HepG2 (cell line): Measurements from ENCODE around the gene FILIP1. TPM values are rescaled to one million over a fixed set of nuclear protein-coding genes. Genes with fewer than 3 reads are reported as not detected.

ENCODE experiments used
- ATAC-seq: fragments of 200-7000 bp; cut with Tn5 transposase; 3 replicates; pipeline ENCODE4 v1.9.1; 2020; ENCODE audit warnings: mild to moderate bottlenecking, moderate library complexity
- BruUV-seq: library from RNA; stranded (reverse); fragments of 400-500 nt; replicated peaks from 2 replicates; lab custom pipeline; 2021; lab: Mats Ljungman, UMichigan
- CTCF ChIA-PET: fragments of 300-600 bp; formaldehyde crosslinking; extraction: SDS; loops from one replicate; lab custom pipeline; 2021; ENCODE audit warnings: low total read pairs, inconsistent platforms, low intra/inter-chr PET ratio; lab: Yijun Ruan, JAX
- POLR2A ChIA-PET: fragments of 350-600 bp; sonication (Branson Sonifier 250); formaldehyde crosslinking; loops from one replicate; lab custom pipeline; 2020; ENCODE audit warnings: antibody characterized with exemption, inconsistent platforms; lab: Yijun Ruan, JAX
- DNase-seq: peaks from one replicate; pipeline ENCODE4 v3.0.0-alpha.2; 2015; ENCODE audit warnings: low spot score
- FAIRE-seq: peaks from 3 replicates; lab custom pipeline; 2011; peaks lifted over from hg19 to GRCh38; lab: Jason Lieb, UNC
- H2AFZ ChIP-seq: one replicate; pipeline ENCODE4 v1.6.1; 2011; ENCODE audit warnings: low read length, inconsistent platforms
- H3K27ac ChIP-seq: fragments of 300-600 bp; 3 replicates; pipeline ENCODE4 v1.8.0; 2011; ENCODE audit warnings: mixed run types, mild to moderate bottlenecking, mixed read lengths, low read length, inconsistent platforms; ENCODE audit not compliant: insufficient read depth; ENCODE audit errors: extremely low read length
- H3K27me3 ChIP-seq, 2 experiments: fragments of 200-600 bp in 1 of 2; 2 replicates in 1 of 2; 3 replicates in 1 of 2; pipeline versions ENCODE4 v1.6.0 to v1.8.0; 2011; ENCODE audit warnings: low read length in 2 of 2, mild to moderate bottlenecking in 2 of 2, moderate library complexity in 2 of 2, inconsistent platforms in 1 of 2; ENCODE audit not compliant: insufficient read depth in 2 of 2, control insufficient read depth in 1 of 2
- H3K36me3 ChIP-seq, 2 experiments: fragments of 200-600 bp in 1 of 2; replicated peaks in 1 of 2; 2 replicates in 1 of 2; 3 replicates in 1 of 2; pipeline versions ENCODE4 v1.5.1 to v1.8.0; 2011; ENCODE audit warnings: low read length in 2 of 2, inconsistent platforms in 1 of 2; ENCODE audit not compliant: insufficient read depth in 2 of 2, control insufficient read depth in 1 of 2
- H3K4me1 ChIP-seq: 2 replicates; pipeline ENCODE4 v1.5.1; 2012; ENCODE audit warnings: low read length, inconsistent platforms; ENCODE audit not compliant: insufficient read depth
- H3K4me2 ChIP-seq: 2 replicates; pipeline ENCODE4 v1.6.0; 2011; ENCODE audit warnings: low read depth, low read length, inconsistent platforms
- H3K4me3 ChIP-seq, 3 experiments: fragments of 200-600 bp in 1 of 3; sonication (generic), shearing (Covaris generic) in 1 of 3; replicated peaks in 1 of 3; 2 replicates each; pipeline ENCODE4 v1.5.1; 2011 to 2016; ENCODE audit warnings: low read length in 3 of 3, inconsistent platforms in 2 of 3, low read depth in 2 of 3, mild to moderate bottlenecking in 2 of 3, control low read depth in 1 of 3, mixed read lengths in 1 of 3; ENCODE audit not compliant: insufficient read depth in 1 of 3
- H3K79me2 ChIP-seq: one replicate; pipeline ENCODE4 v1.6.1; 2011; ENCODE audit warnings: low read length, inconsistent platforms; ENCODE audit not compliant: insufficient read depth
- H3K9ac ChIP-seq: 2 replicates; pipeline ENCODE4 v1.6.0; 2011; ENCODE audit warnings: mild to moderate bottlenecking, low read depth, low read length, inconsistent platforms; ENCODE audit not compliant: insufficient read depth
- H3K9me3 ChIP-seq: 2 replicates; pipeline ENCODE4 v1.5.1; 2012; ENCODE audit warnings: mild to moderate bottlenecking, low read length
- H4K20me1 ChIP-seq: 2 replicates; pipeline ENCODE4 v1.6.0; 2011; ENCODE audit warnings: inconsistent platforms, mild to moderate bottlenecking, low read length, moderate library complexity; ENCODE audit not compliant: insufficient read depth
- CCDC6 ChIP-seq: sonication (generic); formaldehyde crosslinking; IDR thresholded peaks from 2 replicates; pipeline ENCODE4 v1.8.1; 2022; ENCODE audit warnings: mild to moderate bottlenecking, missing genetic modification reagents, moderate library complexity
- EP300 ChIP-seq, 3 experiments: sonication (generic) in 1 of 3; formaldehyde crosslinking in 1 of 3; IDR thresholded peaks; 2 replicates each; pipeline versions ENCODE4 v1.5.1 to v1.6.1; 2011 to 2020; ENCODE audit warnings: low read depth in 2 of 3, low read length in 2 of 3, borderline replicate concordance in 1 of 3, improper control_type of control experiment in 1 of 3, mild to moderate bottlenecking in 1 of 3, missing genetic modification reagents in 1 of 3, moderate library complexity in 1 of 3
- FOXO1 ChIP-seq: sonication (generic); formaldehyde crosslinking; IDR thresholded peaks from 2 replicates; pipeline ENCODE4 v1.4.0; 2020; ENCODE audit warnings: missing genetic modification reagents
- JUN ChIP-seq: sonication (generic); formaldehyde crosslinking; IDR thresholded peaks from 2 replicates; pipeline ENCODE4 v1.4.0; 2020; ENCODE audit warnings: mild to moderate bottlenecking, missing genetic modification reagents
- KMT2A ChIP-seq: sonication (generic); formaldehyde crosslinking; IDR thresholded peaks from 2 replicates; pipeline ENCODE4 v1.4.0; 2020; ENCODE audit warnings: missing genetic modification reagents
- MLXIP ChIP-seq: sonication (generic); formaldehyde crosslinking; IDR thresholded peaks from 2 replicates; pipeline ENCODE4 v1.9.0; 2021; ENCODE audit warnings: missing genetic modification reagents, borderline replicate concordance
- ZHX2 ChIP-seq, 2 experiments: sonication (generic) in 1 of 2; formaldehyde crosslinking in 1 of 2; IDR thresholded peaks; 2 replicates each; pipeline versions ENCODE4 v1.6.1 to v1.9.0; 2014 to 2022; ENCODE audit warnings: antibody characterized with exemption in 1 of 2, borderline replicate concordance in 1 of 2, inconsistent platforms in 1 of 2, low read depth in 1 of 2, missing genetic modification reagents in 1 of 2
- ZNF639 ChIP-seq: conservative IDR thresholded peaks from 2 replicates; pipeline ENCODE4 v1.6.1; 2018; ENCODE audit warnings: missing genetic modification reagents
- WGBS: methylation state at CpG from one replicate; pipeline ENCODE4 v1.1.6; 2017; ENCODE audit warnings: low lambda C conversion rate; 5-methylcytosine and 5-hydroxymethylcytosine counted together
- in situ Hi-C: cut with HindIII; loops from 2 replicates; pipeline ENCODE4 v1.10.0; 2017; ENCODE audit warnings: low pct_unique_long_range_greater_than_20kb; ENCODE audit not compliant: extremely low pct_ligation_motif_present
- intact Hi-C: fragments of 100-400 bp; cut with micrococcal nuclease; formaldehyde crosslinking; loops from one replicate; pipeline ENCODE4 v1.10.0; 2022; ENCODE audit not compliant: unreplicated experiment
- polyA plus RNA-seq, 8 experiments: library from polyadenylated mRNA; depleted of rRNA in 3 of 8; stranded (reverse) in 7 of 8; unstranded in 1 of 8; fragments of >200 nt; fragmentation: Illumina TruSeq in 4 of 8; extraction: Trizol in 4 of 8; gene quantifications; 2 replicates each; pipeline versions ENCODE4 v1.2.1 to v1.2.3, GENCODE V29; 2011 to 2016; ENCODE audit warnings: low read depth in 4 of 8, missing spikeins in 1 of 8, mixed read lengths in 1 of 8; ENCODE audit not compliant: insufficient read depth in 1 of 8
- total RNA-seq, 5 experiments: library from RNA; depleted of rRNA; stranded (reverse); fragments of >200 nt; fragmentation: Illumina TruSeq; extraction: Trizol; gene quantifications; 2 replicates each; pipeline ENCODE4 v1.2.3, GENCODE V29; 2016; ENCODE audit warnings: low read depth in 1 of 5

FILIP1 gene
- total and polyA plus RNA-seq, 2 of the 13 experiments (the other 11 are each of a cell fraction or from before 2014, with no cell fraction given): not detected

GRCh38 chr6:75530696-75531095 lies 37.1 kb upstream of the FILIP1 start:
- ChIA-PET CTCF (no interaction called here), POLR2A (no interaction called here)
- Histone ChIP-seq H3K36me3 (no peaks in the 10 kb centered on the region), H3K9me3 (0 out of 2 replicates have a peak, but pooled peaks cover under 1% of the 10 kb centered on the region), H4K20me1 (no peaks in the 10 kb centered on the region), H3K9ac (no peak overlapping the region), H3K27ac (no peak overlapping the region), H3K4me3 (no peak overlapping the region), H3K79me2 (no peaks in the 10 kb centered on the region), H3K4me2 (no peak overlapping the region), H2AFZ (no peak overlapping the region), H3K27me3 (no peaks in the 10 kb centered on the region), H3K4me1 (no peaks in the 10 kb centered on the region)
- intact Hi-C loops (no loop called here), in situ Hi-C loops (no loop called here)
- BruUV-seq: no TSS peak
- TF ChIP-seq MLXIP (CRISPR knock-in tag) (no peak), ZNF639 (CRISPR knock-in tag) (no peak), CCDC6 (CRISPR knock-in tag) (no peak), FOXO1 (CRISPR knock-in tag) (no peak), KMT2A (CRISPR knock-in tag) (no peak), JUN (CRISPR knock-in tag) (no peak), EP300 (IDR thresholded peaks at IDR 0.05; ENCODE audit: low read depth in 2 of 2, low read length in 2 of 2) (no peak), EP300 (CRISPR knock-in tag; IDR thresholded peaks at IDR 0.05; ENCODE audit: borderline replicate concordance) (no peak), ZHX2 (IDR thresholded peaks at IDR 0.05; ENCODE audit: low read depth) (no peak), ZHX2 (CRISPR knock-in tag; IDR thresholded peaks at IDR 0.05; ENCODE audit: borderline replicate concordance) (no peak)
- ATAC-seq: no peak
- FAIRE-seq: no peak
- 68% methylated on average over 4 of the region's 4 CpGs for WGBS
- no peak for DNase-seq
